ENCODE measurements around the gene PLOD3.
"Not testable (repeated sequence)": the region's sequence is repeated elsewhere in the genome, so short reads cannot be mapped to it uniquely, and the experiment has no call there.

The PLOD3 gene

GRCh38 chr7:101217388-101218235 lies at the start of gene PLOD3, which contains the start of gene ZNHIT1:
TSS of gene PLOD3 (minus strand) at chr7:101217581. CDS start at chr7:101217274, 307 bp downstream.
TSS of gene ZNHIT1 (plus strand) at chr7:101218165. CDS start at chr7:101218196, 31 bp downstream.
- DNase-seq: peak; percentile 96 to 97

GRCh38 chr7:101265622-101266516 lies 48.5 kb upstream of the PLOD3 start:
- no peak for DNase-seq

- not testable (repeated sequence) for DNase-seq
Measured at GRCh38 chr7:101264102-101264706, 46.8 kb upstream of the PLOD3 start.

- DNase-seq: no peak
Measured at GRCh38 chr7:101258243-101258731, 40.9 kb upstream of the PLOD3 start.

GRCh38 chr7:101255796-101256195 lies 38.4 kb upstream of the PLOD3 start:
- no peak for DNase-seq

GRCh38 chr7:101253199-101253598 lies 35.8 kb upstream of the PLOD3 start:
- not testable (repeated sequence) for DNase-seq

- DNase-seq: peak; percentile 99
Measured at GRCh38 chr7:101251871-101252659, 34.7 kb upstream of the PLOD3 start.

GRCh38 chr7:101250324-101250723 lies 32.9 kb upstream of the PLOD3 start:
- DNase-seq: no peak

- no peak for DNase-seq
Measured at GRCh38 chr7:101248276-101248675, 30.9 kb upstream of the PLOD3 start.

- DNase-seq: no peak
Measured at GRCh38 chr7:101245147-101245668, 27.8 kb upstream of the PLOD3 start.

GRCh38 chr7:101244375-101245146 lies 27.2 kb upstream of the PLOD3 start, which contains the start of gene FIS1:
TSS of gene FIS1 (minus strand) at chr7:101245081. CDS start at chr7:101245004, 77 bp downstream.
- peak; percentile 96 to 97 for DNase-seq

GRCh38 chr7:101243646-101244374 lies 26.4 kb upstream of the PLOD3 start:
- no peak for DNase-seq

- DNase-seq: no peak
Measured at GRCh38 chr7:101241443-101242349, 24.3 kb upstream of the PLOD3 start.

- no peak for DNase-seq
Measured at GRCh38 chr7:101241015-101241363, 23.6 kb upstream of the PLOD3 start.

GRCh38 chr7:101240226-101241014 lies 23.0 kb upstream of the PLOD3 start:
- DNase-seq: no peak

- DNase-seq: no peak
Measured at GRCh38 chr7:101239951-101240220, 22.5 kb upstream of the PLOD3 start.

- no peak for DNase-seq
Measured at GRCh38 chr7:101239191-101239950, 22.0 kb upstream of the PLOD3 start.
